H1 (cell line): Measurements from ENCODE around the gene TMEM161B. TPM values are rescaled to one million over a fixed set of nuclear protein-coding genes. Genes with fewer than 3 reads are reported as not detected.

Source experiments
- EP300 ChIP-seq, 2 experiments: IDR thresholded peaks; 1 replicate in 1 of 2; 2 replicates in 1 of 2; pipeline ENCODE4 v1.6.1; 2011 to 2012; ENCODE audit warnings: low read depth in 2 of 2, low read length in 2 of 2, mild to moderate bottlenecking in 2 of 2, borderline replicate concordance in 1 of 2, inconsistent platforms in 1 of 2, moderate library complexity in 1 of 2
- HDAC6 ChIP-seq: IDR thresholded peaks from one replicate; pipeline ENCODE4 v1.7.1; 2012; ENCODE audit warnings: low read depth, mild to moderate bottlenecking, inconsistent platforms, low read length, moderate library complexity
- MAFK ChIP-seq: IDR thresholded peaks from 2 replicates; pipeline ENCODE4 v1.6.1; 2012; ENCODE audit warnings: low read depth, mild to moderate bottlenecking, improper control_type of control experiment, low read length
- POU5F1 ChIP-seq: IDR thresholded peaks from 2 replicates; pipeline ENCODE4 v1.6.1; 2011; ENCODE audit warnings: low read depth, mild to moderate bottlenecking, low read length, moderate library complexity
- TAF1 ChIP-seq: IDR thresholded peaks from 2 replicates; pipeline ENCODE4 v1.6.1; 2011; ENCODE audit warnings: mild to moderate bottlenecking, low read depth, low read length
- polyA plus RNA-seq, 7 experiments: library from polyadenylated mRNA; depleted of rRNA in 3 of 7; stranded (reverse) in 5 of 7; unstranded in 2 of 7; fragments of >200 nt in 5 of 7; fragments of 200-250 nt in 2 of 7; gene quantifications; 1 replicate in 5 of 7; 2 replicates in 1 of 7; 4 replicates in 1 of 7; pipeline versions ENCODE4 v1.2.1 to v1.2.3, GENCODE V29; 2011 to 2013; ENCODE audit warnings: missing spikeins in 2 of 7, mixed read lengths in 2 of 7
- total RNA-seq: library from RNA; stranded (reverse); fragmentation: NEBNext Ultra II Directional; extraction: Animal tissue kit (Norgen Biotek cat#: 25700); gene quantifications from 2 replicates; pipeline ENCODE4 v1.2.1, GENCODE V29; 2021

TMEM161B gene
- total and polyA plus RNA-seq, 2 of the 8 experiments (the other 6 are each of a cell fraction or from before 2014, with no cell fraction given): 7.4 to 13.8 TPM

DNA sequence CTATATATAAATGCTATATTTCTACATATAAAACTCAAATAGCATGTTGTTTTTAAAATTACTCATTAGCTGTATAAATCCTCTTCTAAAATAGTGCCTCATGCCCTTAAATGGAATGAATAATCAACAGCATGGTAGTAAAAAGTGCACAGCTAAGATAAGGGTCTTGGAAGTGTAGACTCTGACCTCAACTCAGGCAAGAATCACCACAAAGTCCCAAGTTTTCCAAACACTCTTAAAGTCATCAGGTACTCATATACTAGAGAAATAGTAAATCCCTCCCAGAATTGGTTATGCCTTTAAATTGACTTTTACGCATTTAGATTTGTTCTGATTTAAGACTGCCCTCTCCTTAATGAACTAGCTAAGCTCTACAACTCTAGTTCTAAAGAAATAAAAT lies 113.8 kb downstream of the TMEM161B start (continued):
- TF ChIP-seq POU5F1: no peak
- no peak for TF ChIP-seq HDAC6
- TF ChIP-seq MAFK: no peak
- TF ChIP-seq TAF1: no peak
- no peak for TF ChIP-seq EP300 (IDR thresholded peaks at IDR 0.05; ENCODE audit: borderline replicate concordance in 1 of 2, low read depth in 2 of 2, low read length in 2 of 2)
